ENCODE measurements around the gene LZTR1.
"Not testable (repeated sequence)": the region's sequence is repeated elsewhere in the genome, so short reads cannot be mapped to it uniquely, and the experiment has no call there.

Gene LZTR1

DNA sequence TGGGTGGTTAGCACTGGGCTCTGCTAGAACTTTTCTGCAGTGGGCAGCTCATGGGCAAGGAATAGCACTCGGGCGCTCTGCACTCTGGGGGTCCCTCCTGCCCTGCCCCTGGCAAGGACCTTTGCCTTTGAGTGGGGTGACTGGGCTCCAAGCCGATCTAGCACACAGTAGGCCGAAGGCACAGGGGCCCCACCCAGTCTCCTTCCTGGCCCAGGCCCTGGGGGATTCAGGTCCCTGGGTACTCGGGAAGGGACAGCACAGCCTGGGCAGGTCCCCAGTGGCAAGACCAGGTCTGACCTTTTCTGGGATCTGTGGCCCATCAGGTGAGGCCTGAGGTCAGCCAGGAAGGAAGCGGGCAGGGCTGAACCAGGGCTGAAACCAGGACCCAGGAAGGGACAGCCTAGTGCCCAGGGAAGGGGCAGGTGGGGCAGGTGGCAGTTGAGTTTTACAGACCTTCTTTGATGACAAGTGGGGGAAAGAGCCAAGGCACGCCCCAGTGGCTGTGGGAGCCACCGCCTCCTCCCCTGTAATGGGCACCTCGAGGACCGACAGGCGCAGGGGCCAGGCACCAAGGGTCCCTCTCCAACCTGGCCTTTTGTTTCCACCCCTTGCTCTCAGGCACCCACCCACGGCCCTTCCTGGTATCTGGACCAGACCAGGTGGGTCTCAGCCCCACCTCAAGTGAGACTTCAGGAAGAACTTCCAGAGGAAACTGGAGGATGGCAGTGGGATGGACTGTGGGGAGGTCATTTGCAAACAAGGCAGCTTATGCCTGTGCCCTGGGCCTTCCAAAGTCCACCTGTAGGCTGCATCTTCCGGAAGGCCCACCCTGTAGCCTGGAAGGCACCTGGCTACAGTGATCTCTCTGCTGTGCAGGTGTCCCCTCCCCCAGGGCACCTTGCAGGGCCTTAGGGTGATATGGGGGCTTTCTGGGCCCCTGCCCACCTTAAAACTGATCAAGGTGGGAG, 15.9 kb upstream of the LZTR1 start:
- no peak for DNase-seq (ENCODE audit: low read depth, low spot score)

- DNase-seq (ENCODE audit: low read depth, low spot score), result no peak
Observed at GRCh38 chr22:20966883-20967696, 15.0 kb upstream of the LZTR1 start, which contains the start of gene AIFM3. Gene AIFM3 (plus strand): TSS chr22:20967255. CDS start chr22:20967945, 690 bp downstream.

DNA sequence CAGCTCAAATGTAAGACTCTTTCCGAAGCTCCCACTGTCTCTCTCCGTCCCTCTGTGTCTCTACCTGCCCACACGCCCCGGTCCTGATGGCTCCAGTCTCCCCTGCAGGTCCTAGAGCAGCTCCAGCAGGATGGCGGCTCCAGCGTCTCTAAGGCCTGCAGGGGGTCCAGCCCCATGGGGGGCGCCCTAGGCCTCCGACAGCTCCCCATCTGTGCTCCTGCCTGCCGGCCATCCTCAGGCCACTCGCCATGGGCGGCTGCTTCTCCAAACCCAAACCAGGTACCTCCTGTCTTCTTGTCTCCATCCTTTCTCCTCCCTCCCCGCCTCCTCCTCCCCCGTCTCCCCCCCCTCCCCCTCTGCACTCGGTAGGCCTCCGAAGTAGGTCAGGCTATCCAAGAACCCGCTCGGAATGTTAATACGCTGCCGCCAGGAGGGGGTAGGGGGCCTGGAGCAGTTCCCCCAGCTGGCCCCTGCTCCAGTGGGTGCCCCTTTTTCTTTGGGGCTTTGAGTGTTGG, 14.3 kb upstream of the LZTR1 start:
- DNase-seq (ENCODE audit: low read depth, low spot score), result no peak

DNA sequence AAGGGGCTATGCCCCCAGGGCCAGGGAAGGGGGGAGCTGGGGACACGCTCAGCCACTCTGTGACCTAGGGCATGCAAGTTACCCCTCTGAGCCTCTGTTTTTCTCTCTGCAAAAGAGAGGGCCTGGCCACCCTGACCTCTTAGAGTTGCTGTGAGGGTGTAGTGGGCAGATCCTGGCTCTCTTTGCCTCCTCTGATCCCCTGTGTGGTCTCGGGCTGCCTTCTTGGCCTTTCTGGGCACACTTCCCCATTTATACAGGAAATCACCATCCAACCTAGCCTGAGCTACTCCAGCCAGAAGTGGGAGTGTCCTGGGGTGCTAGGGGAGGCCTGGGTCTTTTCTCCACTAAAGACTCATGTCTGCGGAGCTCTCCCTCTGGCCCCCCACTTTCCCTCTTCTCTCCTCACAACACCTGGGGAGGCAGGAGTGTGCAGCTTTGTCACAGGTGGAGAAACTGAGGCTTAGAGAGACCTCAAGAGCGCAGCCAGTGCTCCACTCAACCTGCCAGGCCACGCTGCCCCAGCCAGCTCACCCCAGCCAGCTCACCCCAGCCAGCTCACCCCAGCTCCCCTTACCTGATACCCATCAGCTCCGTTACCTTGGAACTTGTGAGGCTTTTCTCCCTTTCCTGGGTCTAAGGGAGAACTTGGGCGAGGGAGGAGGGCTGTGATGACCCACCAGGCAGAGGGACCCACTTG, 13.7 kb upstream of the LZTR1 start:
- DNase-seq (ENCODE audit: low read depth, low spot score), result no peak

DNA sequence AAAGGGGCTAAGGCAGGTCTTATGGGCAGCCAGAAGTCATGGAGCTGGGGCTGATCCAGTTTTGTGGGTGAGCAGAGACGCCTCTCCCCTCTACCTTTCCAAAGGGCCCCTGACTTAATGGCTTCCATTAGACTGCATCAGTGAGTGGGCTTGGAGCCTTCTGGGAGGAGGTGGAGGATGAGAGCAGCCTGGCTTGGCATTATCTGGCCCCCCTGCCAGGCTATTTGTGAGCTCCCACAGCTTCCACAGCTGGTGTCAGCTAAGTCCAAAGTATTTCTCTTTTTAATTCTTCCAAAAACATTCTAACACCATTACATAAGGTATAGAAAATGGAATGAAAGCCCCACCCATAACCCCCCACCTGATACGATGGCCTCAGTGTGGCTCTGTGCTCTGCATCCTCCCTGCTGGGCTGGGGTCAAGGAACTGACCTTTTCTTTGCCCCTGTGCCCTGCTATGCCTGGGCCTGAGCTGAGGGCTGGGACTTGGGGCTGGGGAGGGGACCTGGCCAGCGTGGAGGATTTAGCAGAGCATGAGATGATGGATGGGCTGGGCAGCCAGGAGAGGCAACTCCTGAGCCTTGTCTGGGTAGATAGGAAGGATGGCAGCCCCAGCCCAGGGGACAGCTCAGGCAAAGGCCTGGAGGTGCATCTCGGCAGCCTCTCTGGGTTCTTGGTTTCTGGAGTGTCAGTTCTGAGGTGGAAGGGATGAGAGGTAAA, 11.0 kb upstream of the LZTR1 start:
- no peak for DNase-seq (ENCODE audit: low read depth, low spot score)

GRCh38 chr22:20972014-20972694, 9.9 kb upstream of the LZTR1 start:
- DNase-seq (ENCODE audit: low read depth, low spot score), result not testable (repeated sequence)

GRCh38 chr22:20972933-20973577, 9.0 kb upstream of the LZTR1 start:
- no peak for DNase-seq (ENCODE audit: low read depth, low spot score)

- DNase-seq (ENCODE audit: low read depth, low spot score), result no peak
Observed at GRCh38 chr22:20973634-20974286, 8.3 kb upstream of the LZTR1 start.

GRCh38 chr22:20974336-20974955, 7.7 kb upstream of the LZTR1 start:
- no peak for DNase-seq (ENCODE audit: low read depth, low spot score)

GRCh38 chr22:20975541-20976290, 6.4 kb upstream of the LZTR1 start:
- no peak for DNase-seq (ENCODE audit: low read depth, low spot score)

GRCh38 chr22:20976291-20976877, 5.7 kb upstream of the LZTR1 start:
- no peak for DNase-seq (ENCODE audit: low read depth, low spot score)

GRCh38 chr22:20977019-20977418, 5.1 kb upstream of the LZTR1 start:
- no peak for DNase-seq (ENCODE audit: low read depth, low spot score)

- DNase-seq (ENCODE audit: low read depth, low spot score), result no peak
Observed at GRCh38 chr22:20977516-20978170, 4.5 kb upstream of the LZTR1 start.

- DNase-seq (ENCODE audit: low read depth, low spot score), result no peak
Observed at GRCh38 chr22:20978419-20978818, 3.7 kb upstream of the LZTR1 start.

DNA sequence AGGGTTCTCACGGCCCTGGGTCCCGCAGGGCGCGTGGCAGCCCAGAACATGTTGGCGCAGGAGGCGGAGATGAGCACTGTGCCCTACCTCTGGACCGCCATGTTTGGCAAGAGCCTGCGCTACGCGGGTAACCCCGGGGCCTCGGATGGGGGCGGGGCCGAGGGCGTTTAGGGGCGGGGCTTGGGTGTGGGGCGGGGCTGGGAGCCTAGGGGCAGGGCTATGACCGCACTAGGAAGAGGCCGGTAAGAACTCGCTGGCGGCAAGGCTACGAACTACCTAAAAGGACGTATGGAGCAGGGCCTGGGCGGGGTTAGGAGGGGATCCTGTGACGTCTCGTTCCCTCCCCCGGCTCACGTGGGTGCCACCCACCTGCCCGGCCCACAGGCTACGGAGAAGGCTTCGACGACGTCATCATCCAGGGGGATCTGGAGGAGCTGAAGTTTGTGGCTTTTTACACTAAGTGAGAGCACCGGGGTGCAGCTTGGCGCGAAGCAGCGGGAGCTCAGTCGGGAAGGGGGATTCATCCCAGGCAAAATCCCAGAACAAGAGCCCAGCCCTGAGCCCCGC, 2.8 kb upstream of the LZTR1 start:
- DNase-seq (ENCODE audit: low read depth, low spot score), result no peak

DNA sequence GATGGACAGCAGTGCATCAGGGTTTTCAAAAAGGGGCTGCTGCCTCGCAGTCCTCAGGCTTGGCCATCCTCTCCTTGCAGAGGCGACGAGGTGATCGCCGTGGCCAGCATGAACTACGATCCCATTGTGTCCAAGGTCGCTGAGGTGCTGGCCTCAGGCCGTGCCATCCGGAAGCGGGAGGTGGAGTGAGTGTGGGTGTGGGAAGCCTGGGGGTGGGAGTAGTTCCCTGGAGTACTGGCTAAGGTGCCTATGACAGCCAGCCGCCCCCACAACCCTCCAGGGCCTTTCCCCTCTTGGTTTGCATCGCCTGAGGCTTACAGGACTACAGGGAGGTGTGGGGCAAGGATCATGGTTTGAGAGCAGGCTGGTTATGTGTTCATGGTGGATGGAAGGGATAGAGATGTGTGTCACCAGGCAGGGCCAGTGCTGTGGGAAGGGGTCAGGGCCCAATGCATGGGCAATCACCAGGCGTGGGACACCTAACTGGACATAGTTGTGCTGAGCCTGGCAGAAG, 2.1 kb upstream of the LZTR1 start:
- DNase-seq (ENCODE audit: low read depth, low spot score), result no peak

GRCh38 chr22:20980523-20980922, 1.6 kb upstream of the LZTR1 start:
- no peak for DNase-seq (ENCODE audit: low read depth, low spot score)

All from activated CD4-positive, CD25-positive, alpha-beta regulatory T cell treated with anti-CD3 and anti-CD28 coated beads, Interleukin-2, amount 50 U/mL, for 16 hours (primary cell).